Measurements from ENCODE around the gene ANHX.

DNA sequence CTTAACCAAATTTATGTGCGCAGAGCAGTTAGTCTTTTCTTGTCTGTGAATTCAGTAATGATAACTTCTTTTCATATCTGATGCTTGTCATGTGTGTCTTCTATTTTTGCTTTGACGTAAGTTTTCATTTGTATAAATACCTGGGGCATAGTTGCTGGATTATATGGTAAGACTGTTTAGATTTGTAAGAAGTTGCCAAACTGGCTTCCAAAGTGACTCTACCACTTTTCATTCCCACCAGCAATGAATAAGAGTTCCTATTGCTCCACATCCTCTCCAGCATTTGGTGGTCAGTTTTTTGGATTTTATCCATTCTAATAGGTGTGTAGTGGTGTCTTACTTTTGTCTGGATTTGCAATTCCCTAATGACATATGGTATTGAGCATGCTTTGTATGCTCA lies 45.5 kb downstream of the ANHX start:
- TF ChIP-seq CTCF (conservative IDR thresholded peaks at IDR 0.05; ENCODE audit: low read depth, low read length) (no peak), EZH2 (IDR thresholded peaks at IDR 0.05; ENCODE audit: low read length, unreplicated experiment) (no peak), EZH2phosphoT487 (IDR thresholded peaks at IDR 0.05; ENCODE audit: borderline replicate concordance, low read length) (no peak)
